ENCODE results near the gene MRPL44.
"Not testable (repeated sequence)": the region's sequence is repeated elsewhere in the genome, so short reads cannot be mapped to it uniquely, and the experiment has no call there.

Gene MRPL44

GRCh38 chr2:223999862-224000261 is 42.6 kb downstream of the MRPL44 start:
- H3K27me3 Mint-ChIP-seq (ENCODE audit: low read depth) = no peaks in the 10 kb centered on the region

GRCh38 chr2:224000662-224001061 is 43.4 kb downstream of the MRPL44 start:
- not testable (repeated sequence) for H3K27me3 Mint-ChIP-seq (ENCODE audit: low read depth); H3K9me3 Mint-ChIP-seq; H3K4me3 Mint-ChIP-seq
- H3K27ac Mint-ChIP-seq = peak overlapping the region in 1 of 3 experiments; percentile 51
- peaks cover 45% of the 10 kb centered on the region for H3K36me3 Mint-ChIP-seq (ENCODE audit: low read depth)
- H3K4me1 Mint-ChIP-seq = peaks cover 40% of the 10 kb centered on the region

More at GRCh38 chr2:223999862-224000261, 42.6 kb downstream of the MRPL44 start:
- TF ChIP-seq CTCF (IDR thresholded peaks at IDR 0.05; ENCODE audit: unreplicated experiment in 3 of 3) = no peak
- H3K9me3 Mint-ChIP-seq = peaks cover 4% of the 10 kb centered on the region
- H3K4me3 Mint-ChIP-seq = no peak overlapping the region
- peak overlapping the region in 2 of 3 experiments; percentile 51 to 74 for H3K27ac Mint-ChIP-seq
- peaks cover 46% of the 10 kb centered on the region for H3K36me3 Mint-ChIP-seq (ENCODE audit: low read depth)
- H3K4me1 Mint-ChIP-seq = peaks cover 36% of the 10 kb centered on the region

- H3K9me3 Mint-ChIP-seq = peaks cover 4% of the 10 kb centered on the region
- H3K4me1 Mint-ChIP-seq = peaks cover 36% of the 10 kb centered on the region
- H3K4me3 Mint-ChIP-seq = no peak overlapping the region
- peaks cover 24% of the 10 kb centered on the region for H3K36me3 Mint-ChIP-seq (ENCODE audit: low read depth)
- H3K27ac Mint-ChIP-seq = peak overlapping the region in 2 of 3 experiments; percentile 74 to 81
- H3K27me3 Mint-ChIP-seq (ENCODE audit: low read depth) = no peaks in the 10 kb centered on the region
- TF ChIP-seq CTCF (IDR thresholded peaks at IDR 0.05; ENCODE audit: unreplicated experiment in 3 of 3) = no peak
These were observed 46.9 kb downstream of the MRPL44 start for GRCh38 chr2:224004105-224004695.

GRCh38 chr2:224008702-224009261 is 51.5 kb downstream of the MRPL44 start:
- Mint-ChIP-seq H3K27ac (no peak overlapping the region), H3K4me3 (no peak overlapping the region), H3K36me3 (ENCODE audit: low read depth) (peaks cover 6% of the 10 kb centered on the region), H3K27me3 (ENCODE audit: low read depth) (no peaks in the 10 kb centered on the region), H3K4me1 (peaks cover 26% of the 10 kb centered on the region), H3K9me3 (no peaks in the 10 kb centered on the region)
- TF ChIP-seq CTCF (IDR thresholded peaks at IDR 0.05; ENCODE audit: unreplicated experiment in 3 of 3) = no peak

GRCh38 chr2:224009605-224010315 is 52.5 kb downstream of the MRPL44 start:
- Mint-ChIP-seq H3K9me3 (no peaks in the 10 kb centered on the region), H3K4me3 (no peak overlapping the region), H3K4me1 (peaks cover 16% of the 10 kb centered on the region), H3K27me3 (ENCODE audit: low read depth) (no peaks in the 10 kb centered on the region), H3K36me3 (ENCODE audit: low read depth) (peaks cover 6% of the 10 kb centered on the region), H3K27ac (no peak overlapping the region)
- no peak for TF ChIP-seq CTCF (IDR thresholded peaks at IDR 0.05; ENCODE audit: unreplicated experiment in 3 of 3)

GRCh38 chr2:224011837-224012236 is 54.6 kb downstream of the MRPL44 start:
- no peak overlapping the region for H3K27ac Mint-ChIP-seq
- no peaks in the 10 kb centered on the region for H3K27me3 Mint-ChIP-seq (ENCODE audit: low read depth)
- H3K9me3 Mint-ChIP-seq = no peaks in the 10 kb centered on the region
- H3K36me3 Mint-ChIP-seq (ENCODE audit: low read depth) = peaks cover 6% of the 10 kb centered on the region
- no peak overlapping the region for H3K4me3 Mint-ChIP-seq
- TF ChIP-seq CTCF (IDR thresholded peaks at IDR 0.05; ENCODE audit: unreplicated experiment in 3 of 3) = no peak
- peaks cover 11% of the 10 kb centered on the region for H3K4me1 Mint-ChIP-seq

Measured in nephron (organoid).